Endothelial cell of umbilical vein (primary cell): ENCODE data around the gene CLEC16A. TPM values are rescaled to one million over a fixed set of nuclear protein-coding genes. Genes with fewer than 3 reads are reported as not detected.

Experiments
- BruUV-seq: library from RNA; stranded (reverse); fragments of 400-500 nt; replicated peaks from 2 replicates; lab custom pipeline; 2021; lab: Mats Ljungman, UMichigan
- CTCF ChIA-PET: fragments of 300-600, 350-600 bp; sonication (Branson Sonifier 250); formaldehyde crosslinking; loops from one replicate; lab custom pipeline; 2021; ENCODE audit warnings: antibody characterized with exemption, inconsistent platforms; lab: Charles Lee
- POLR2A ChIA-PET: fragments of 300-600, 350-600 bp; sonication (Branson Sonifier 250); formaldehyde crosslinking; loops from one replicate; lab custom pipeline; 2021; ENCODE audit warnings: antibody characterized with exemption, inconsistent platforms; lab: Charles Lee
- DNase-seq: peaks from one replicate; pipeline ENCODE4 v3.0.0-alpha.2; 2011; ENCODE audit warnings: low read depth, low spot score
- FAIRE-seq: peaks from 2 replicates; lab custom pipeline; 2011; peaks lifted over from hg19 to GRCh38; lab: Jason Lieb, UNC
- H2AFZ ChIP-seq: 2 replicates; pipeline ENCODE4 v1.6.0; 2012; ENCODE audit warnings: low read depth, low read length, control low read depth, inconsistent platforms
- H3K27ac ChIP-seq: 2 replicates; pipeline ENCODE4 v1.5.1; 2011; ENCODE audit warnings: low read depth, mild to moderate bottlenecking, control low read depth, low read length, moderate library complexity; ENCODE audit not compliant: insufficient read depth
- H3K27me3 ChIP-seq, 2 experiments: 2 replicates each; pipeline versions ENCODE4 v1.6.0 to v1.6.1; 2011; ENCODE audit warnings: low read length in 2 of 2, mixed read lengths in 1 of 2; ENCODE audit not compliant: control insufficient read depth in 2 of 2, insufficient read depth in 2 of 2
- H3K36me3 ChIP-seq, 2 experiments: 2 replicates in 1 of 2; 3 replicates in 1 of 2; pipeline ENCODE4 v1.5.1; 2011; ENCODE audit warnings: low read length in 2 of 2, mild to moderate bottlenecking in 1 of 2, moderate library complexity in 1 of 2; ENCODE audit not compliant: control insufficient read depth in 2 of 2, insufficient read depth in 2 of 2; ENCODE audit errors: extremely low read depth in 1 of 2
- H3K4me1 ChIP-seq: 3 replicates; pipeline ENCODE4 v1.5.1; 2011; ENCODE audit warnings: mild to moderate bottlenecking, low read length; ENCODE audit not compliant: control insufficient read depth, insufficient read depth; ENCODE audit errors: extremely low read depth
- H3K4me2 ChIP-seq: 2 replicates; pipeline ENCODE4 v1.6.1; 2011; ENCODE audit warnings: low read length, control low read depth, mixed read lengths; ENCODE audit not compliant: insufficient read depth
- H3K4me3 ChIP-seq, 3 experiments: fragments of 200-600 bp in 1 of 3; sonication (generic), shearing (Covaris generic) in 1 of 3; replicated peaks in 1 of 3; 2 replicates each; pipeline ENCODE4 v1.5.1; 2011 to 2016; ENCODE audit warnings: control low read depth in 3 of 3, low read length in 3 of 3, mild to moderate bottlenecking in 2 of 3, inconsistent platforms in 1 of 3, low read depth in 1 of 3, moderate library complexity in 1 of 3; ENCODE audit not compliant: insufficient read depth in 1 of 3
- H3K79me2 ChIP-seq: 2 replicates; pipeline ENCODE4 v1.6.0; 2012; ENCODE audit warnings: low read length, inconsistent platforms; ENCODE audit not compliant: control insufficient read depth, insufficient read depth
- H3K9ac ChIP-seq: replicated peaks from 2 replicates; pipeline ENCODE3; 2011; ENCODE audit warnings: low read length, control low read depth; ENCODE audit not compliant: insufficient read depth; ENCODE audit errors: extremely low read depth
- H3K9me1 ChIP-seq: replicated peaks from 3 replicates; pipeline ENCODE4 v1.6.0; 2011; ENCODE audit warnings: mild to moderate bottlenecking, low read length; ENCODE audit not compliant: control insufficient read depth, insufficient read depth; ENCODE audit errors: extremely low read depth
- H3K9me3 ChIP-seq: replicated peaks from 2 replicates; pipeline ENCODE4 v1.5.1; 2012; ENCODE audit warnings: low read length, inconsistent platforms; ENCODE audit not compliant: control insufficient read depth, insufficient read depth
- H4K20me1 ChIP-seq: replicated peaks from 2 replicates; pipeline ENCODE3; 2011; ENCODE audit warnings: mild to moderate bottlenecking, low read length; ENCODE audit not compliant: control insufficient read depth, insufficient read depth; ENCODE audit errors: extremely low read depth
- CTCF ChIP-seq, 2 donors: IDR thresholded peaks; 1 replicate in 1 of 2; 2 replicates in 1 of 2; pipeline ENCODE4 v1.5.1; 2011; ENCODE audit warnings: low read length in 2 of 2, mild to moderate bottlenecking in 2 of 2, moderate library complexity in 2 of 2, control low read depth in 1 of 2, inconsistent platforms in 1 of 2, low read depth in 1 of 2; ENCODE audit not compliant: insufficient read depth in 1 of 2; ENCODE audit errors: extremely low read depth in 1 of 2
- EZH2 ChIP-seq: IDR thresholded peaks from 2 replicates; pipeline ENCODE4 v1.6.1; 2012; ENCODE audit warnings: borderline replicate concordance, low read depth, mild to moderate bottlenecking, moderate library complexity, low read length, inconsistent platforms; ENCODE audit not compliant: severe bottlenecking
- FOS ChIP-seq: IDR thresholded peaks from 2 replicates; pipeline ENCODE4 v1.6.1; 2011; ENCODE audit warnings: mild to moderate bottlenecking, low read length, moderate library complexity, borderline replicate concordance; ENCODE audit not compliant: insufficient read depth
- GATA2 ChIP-seq: IDR thresholded peaks from 2 replicates; pipeline ENCODE4 v1.7.0; 2011; ENCODE audit warnings: low read depth, mild to moderate bottlenecking, moderate library complexity, mixed read lengths, low read length; ENCODE audit not compliant: insufficient read length, insufficient read depth
- JUN ChIP-seq: IDR thresholded peaks from 2 replicates; pipeline ENCODE4 v1.6.1; 2011; ENCODE audit warnings: borderline replicate concordance, low read depth; ENCODE audit not compliant: insufficient read length, insufficient read depth
- MAX ChIP-seq: IDR thresholded peaks from 2 replicates; pipeline ENCODE4 v1.6.1; 2011; ENCODE audit not compliant: insufficient read depth, insufficient read length
- MYC ChIP-seq: IDR thresholded peaks from one replicate; pipeline ENCODE4 v1.6.1; 2011; ENCODE audit warnings: mild to moderate bottlenecking, low read depth, low read length
- POLR2A ChIP-seq: IDR thresholded peaks from 2 replicates; pipeline ENCODE4 v1.6.1; 2012; ENCODE audit warnings: low read depth, mild to moderate bottlenecking, control low read depth, low read length
- POLR2AphosphoS5 ChIP-seq: IDR thresholded peaks from 2 replicates; pipeline ENCODE4 v1.6.1; 2012; ENCODE audit warnings: low read depth, mild to moderate bottlenecking, control low read depth, low read length, moderate library complexity; ENCODE audit not compliant: insufficient read depth
- dilution Hi-C: fragments of 300-500 bp; cut with MboI; formaldehyde crosslinking; loops from one replicate; pipeline ENCODE4 v1.15.0; 2019; ENCODE audit warnings: low sequenced_read_pairs; ENCODE audit not compliant: extremely low pct_ligation_motif_present
- intact Hi-C: fragments of 100-400 bp; cut with micrococcal nuclease; formaldehyde crosslinking; loops from one replicate; pipeline ENCODE4 v1.10.0; 2022
- polyA plus RNA-seq, 4 experiments: library from polyadenylated mRNA; depleted of rRNA in 3 of 4; stranded (reverse) in 3 of 4; unstranded in 1 of 4; fragments of >200 nt; gene quantifications; 2 replicates each; pipeline versions ENCODE4 v1.2.1 to v1.2.3, GENCODE V29; 2011 to 2012; ENCODE audit warnings: missing spikeins in 1 of 4
- total RNA-seq: library from RNA; stranded (reverse); gene quantifications from 2 replicates; pipeline ENCODE4 v1.2.3, GENCODE V29; 2021

Gene CLEC16A
- total and polyA plus RNA-seq, 2 donors (not counting 3 experiments of a cell fraction or from before 2014, with no cell fraction given), result 11.4 to 23.3 TPM

GRCh38 chr16:10930755-10931093, 13.6 kb upstream of the CLEC16A start:
- no TSS peak for BruUV-seq
- Histone ChIP-seq H3K27me3 (no peaks in the 10 kb centered on the region), H3K9me1 (no peaks in the 10 kb centered on the region), H2AFZ (no peak overlapping the region), H3K9me3 (no peaks in the 10 kb centered on the region), H3K9ac (no peak overlapping the region), H3K4me1 (no peaks in the 10 kb centered on the region), H3K36me3 (peaks cover 0 to 23% of the 10 kb centered on the region in 2 experiments), H3K27ac (no peak overlapping the region), H3K79me2 (peaks cover 19% of the 10 kb centered on the region), H3K4me3 (no peak overlapping the region), H3K4me2 (no peak overlapping the region), H4K20me1 (peaks cover 3% of the 10 kb centered on the region)
- intact Hi-C loops (no loop called here), dilution Hi-C loops (no loop called here)
- TF ChIP-seq POLR2AphosphoS5 (no peak), POLR2A (no peak)
- ChIA-PET CTCF (interaction anchor here (0.6 to 4.7 kb wide), 4 partner anchors 12 to 1923 kb away, joined by 3 to 17 read pairs (median 5); no protein-coding TSS in a partner anchor), POLR2A (no interaction called here)
- DNase-seq, result no peak
- FAIRE-seq, result no peak

GRCh38 chr16:10931134-10931533, 13.2 kb upstream of the CLEC16A start:
- peaks cover 3% of the 10 kb centered on the region for H4K20me1 ChIP-seq
- peaks cover 20% of the 10 kb centered on the region for H3K79me2 ChIP-seq
- no peak overlapping the region for H3K4me2 ChIP-seq
- no peak overlapping the region for H3K9ac ChIP-seq
- dilution Hi-C loops, result no loop called here
- H3K27me3 ChIP-seq, result no peaks in the 10 kb centered on the region
- no TSS peak for BruUV-seq
- peaks cover 0 to 19% of the 10 kb centered on the region in 2 experiments for H3K36me3 ChIP-seq
- no peak overlapping the region for H2AFZ ChIP-seq
- no peak for DNase-seq
- no peaks in the 10 kb centered on the region for H3K9me3 ChIP-seq
- no peaks in the 10 kb centered on the region for H3K9me1 ChIP-seq
- H3K4me3 ChIP-seq, result no peak overlapping the region
- CTCF ChIA-PET, result interaction anchor here (0.6 to 4.7 kb wide), 5 partner anchors 10 to 1923 kb away, joined by 3 to 17 read pairs (median 4); no protein-coding TSS in a partner anchor
- no peak for FAIRE-seq
- no peak overlapping the region for H3K27ac ChIP-seq
- POLR2A ChIA-PET, result no interaction called here
- H3K4me1 ChIP-seq, result no peaks in the 10 kb centered on the region
- TF ChIP-seq MAX (no peak), GATA2 (no peak), MYC (no peak), FOS (no peak), CTCF (IDR thresholded peaks at IDR 0.05; ENCODE audit: extremely low read depth in 1 of 2, insufficient read depth in 1 of 2, low read depth in 1 of 2, low read length in 2 of 2) (no peak), POLR2AphosphoS5 (no peak), JUN (no peak), EZH2 (no peak), POLR2A (no peak)
- intact Hi-C loops, result no loop called here
